ENCODE measurements around the gene RPUSD3. TPM values are rescaled to one million over a fixed set of nuclear protein-coding genes. Genes with fewer than 3 reads are reported as not detected.
A peak's percentile ranks its signal among the peaks of the same experiment; 100 is the strongest.

Gene RPUSD3
- total and polyA plus RNA-seq, 9 of the 15 experiments (the other 6 are each of a cell fraction or from before 2014, with no cell fraction given), result 13.8 to 99.0 (median 59.3) TPM

DNA sequence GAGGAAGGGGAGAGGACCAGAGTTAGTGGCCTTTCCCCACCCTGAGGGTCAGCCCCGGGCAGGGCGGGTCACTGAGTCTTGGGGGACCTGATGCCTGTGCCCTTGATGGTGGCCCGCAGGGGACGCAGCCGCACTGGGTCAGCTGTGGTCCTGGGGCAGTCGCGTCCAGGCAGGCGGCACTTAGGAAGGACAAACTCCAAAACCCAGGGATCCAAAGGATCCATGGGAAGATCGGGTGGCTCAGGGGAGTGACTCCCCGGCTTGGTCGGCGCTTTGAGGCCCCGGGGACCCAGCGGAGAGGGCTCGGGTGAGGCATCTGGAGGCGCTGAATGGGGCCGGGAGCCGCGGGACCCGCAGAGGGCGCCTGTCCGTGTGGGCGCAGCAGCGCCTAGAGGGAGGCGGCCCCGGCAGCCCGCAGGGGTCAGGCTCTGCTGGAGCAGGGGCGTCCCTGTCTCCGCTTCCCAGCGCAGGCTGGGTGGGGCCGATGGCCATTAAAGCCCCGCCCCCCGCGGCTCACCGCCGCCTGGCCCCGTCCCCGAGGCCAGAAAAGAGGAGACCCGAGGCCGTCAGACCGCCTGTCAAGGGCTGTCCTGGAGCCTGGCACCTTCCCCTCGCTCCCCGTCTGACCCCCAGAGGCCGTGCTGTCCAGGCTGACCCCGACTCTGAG is 18.7 kb upstream of the RPUSD3 start (continued):
- no peak for TF ChIP-seq CCAR2 (IDR thresholded peaks at IDR 0.05; ENCODE audit: low read depth, low read length)
- TF ChIP-seq FOSL1 (tag; conservative IDR thresholded peaks at IDR 0.05), result peak; percentile 42; the same call in 1 of the 2 replicates
- TF ChIP-seq BACH1 (tag; IDR thresholded peaks at IDR 0.05), result no peak
- peak; percentile 68 for TF ChIP-seq GABPB1 (CRISPR knock-in tag; IDR thresholded peaks at IDR 0.05)
- TF ChIP-seq XRCC3 (IDR thresholded peaks at IDR 0.05), result no peak
- peak; percentile 80; the same call in 1 of the 2 replicates for TF ChIP-seq L3MBTL2 (IDR thresholded peaks at IDR 0.05)
- TF ChIP-seq ZNF384 (IDR thresholded peaks at IDR 0.05; ENCODE audit: low read depth, low read length), result peak; percentile 51; the same call in 1 of the 2 replicates
- TF ChIP-seq CSDE1 (IDR thresholded peaks at IDR 0.05), result no peak
- no peak for TF ChIP-seq ZNF609 (CRISPR knock-in tag; IDR thresholded peaks at IDR 0.05; ENCODE audit: borderline replicate concordance)
- no peak for TF ChIP-seq DPF2 (IDR thresholded peaks at IDR 0.05)
- TF ChIP-seq CUX1 (CRISPR knock-in tag; IDR thresholded peaks at IDR 0.05), result no peak
- TF ChIP-seq JUN (IDR thresholded peaks at IDR 0.05; ENCODE audit: borderline replicate concordance, low read depth, low read length), result no peak
- TF ChIP-seq JUN (CRISPR knock-in tag; IDR thresholded peaks at IDR 0.05; ENCODE audit: borderline replicate concordance), result no peak
- peak; percentile 70 for TF ChIP-seq TBP (optimal IDR thresholded peaks at IDR 0.05; ENCODE audit: low read depth, low read length)
- TF ChIP-seq HEY1 (CRISPR knock-in tag; IDR thresholded peaks at IDR 0.05; ENCODE audit: borderline replicate concordance), result no peak
- peak; percentile 22; the same call in 1 of the 2 replicates for TF ChIP-seq ELF4 (CRISPR knock-in tag; IDR thresholded peaks at IDR 0.05)
- peak; percentile 64 for TF ChIP-seq EP400 (IDR thresholded peaks at IDR 0.05)

Data from K562 (cell line).